PC-9 (cell line): Measurements from ENCODE around the gene P4HA3. TPM values are rescaled to one million over a fixed set of nuclear protein-coding genes. Genes with fewer than 3 reads are reported as not detected.

ENCODE experiments used
- BruUV-seq: library from RNA; stranded (reverse); fragments of 400-500 nt; replicated peaks from 2 replicates; lab custom pipeline; 2021; lab: Mats Ljungman, UMichigan
- CTCF ChIA-PET: fragments of 300-600 bp; sonication (Branson Sonifier 250); formaldehyde crosslinking; loops from one replicate; lab custom pipeline; 2022; ENCODE audit warnings: antibody characterized with exemption; lab: Charles Lee
- POLR2A ChIA-PET: fragments of 300-600 bp; sonication (Branson Sonifier 250); formaldehyde crosslinking; loops from one replicate; lab custom pipeline; 2022; ENCODE audit warnings: antibody characterized with exemption; ENCODE audit not compliant: unreplicated experiment; lab: Charles Lee
- DNase-seq, 2 experiments: peaks; one replicate each; pipeline versions ENCODE4 v3.0.0 to v3.0.0-alpha.2; 2015 to 2022; ENCODE audit warnings: mixed read lengths in 1 of 2
- H2AFZ ChIP-seq: fragments of 200-600 bp; sonication (generic); 2 replicates; pipeline ENCODE4 v1.8.1; 2017; ENCODE audit warnings: antibody characterized with exemption
- H3F3A ChIP-seq: fragments of 200-600 bp; sonication (generic); 2 replicates; pipeline ENCODE4 v1.8.1; 2017; ENCODE audit warnings: antibody characterized with exemption, mild to moderate bottlenecking, low read depth; ENCODE audit not compliant: insufficient read depth
- H3K27ac ChIP-seq: fragments of 200-600 bp; sonication (generic); 2 replicates; pipeline ENCODE4 v1.6.1; 2016; ENCODE audit warnings: mixed run types
- H3K27me3 ChIP-seq: fragments of 200-600 bp; sonication (generic); 2 replicates; pipeline ENCODE4 v1.6.1; 2016; ENCODE audit warnings: low read depth, mixed run types; ENCODE audit not compliant: insufficient read depth
- H3K36me3 ChIP-seq: fragments of 200-600 bp; sonication (generic); 2 replicates; pipeline ENCODE4 v1.6.1; 2016; ENCODE audit warnings: low read depth, mixed run types
- H3K4me1 ChIP-seq: fragments of 200-600 bp; sonication (generic); replicated peaks from 2 replicates; pipeline ENCODE4 v1.6.1; 2016; ENCODE audit warnings: mixed run types; ENCODE audit not compliant: insufficient read depth
- H3K4me2 ChIP-seq: fragments of 200-600 bp; sonication (generic); 2 replicates; pipeline ENCODE4 v1.6.1; 2017; ENCODE audit warnings: mixed run types
- H3K4me3 ChIP-seq: fragments of 200-600 bp; sonication (generic); 2 replicates; pipeline ENCODE4 v1.6.1; 2016; ENCODE audit warnings: mixed run types
- H3K79me2 ChIP-seq: fragments of 200-600 bp; sonication (generic); 2 replicates; pipeline ENCODE4 v1.6.1; 2017; ENCODE audit warnings: low read depth, mixed run types
- H3K9me2 ChIP-seq: fragments of 200-600 bp; sonication (generic); 2 replicates; pipeline ENCODE4 v1.8.1; 2017; ENCODE audit warnings: mild to moderate bottlenecking; ENCODE audit not compliant: insufficient read depth
- H3K9me3 ChIP-seq: fragments of 200-600 bp; sonication (generic); 2 replicates; pipeline ENCODE4 v1.8.1; 2016; ENCODE audit warnings: low read depth; ENCODE audit not compliant: insufficient read depth
- H4K20me1 ChIP-seq: fragments of 200-600 bp; sonication (generic); 2 replicates; pipeline ENCODE4 v1.8.1; 2017; ENCODE audit not compliant: insufficient read depth
- CTCF ChIP-seq: fragments of 200-600 bp; sonication (generic); conservative IDR thresholded peaks from 2 replicates; pipeline ENCODE4 v1.6.1; 2017; ENCODE audit warnings: mixed run types, antibody characterized with exemption, mild to moderate bottlenecking, moderate library complexity
- EZH2 ChIP-seq: fragments of 200-600 bp; sonication (generic); IDR thresholded peaks from 2 replicates; pipeline ENCODE4 v1.8.0; 2017; ENCODE audit warnings: antibody characterized with exemption, low read depth
- intact Hi-C: fragments of 100-400 bp; cut with micrococcal nuclease; formaldehyde crosslinking; loops from one replicate; pipeline ENCODE4 v1.10.0; 2022; ENCODE audit not compliant: unreplicated experiment
- total RNA-seq: library from RNA; stranded (reverse); gene quantifications from 2 replicates; pipeline ENCODE4 v1.2.3, GENCODE V29; 2021

P4HA3 gene
- total RNA-seq, 1 experiment from 2014 or later = 0.22 TPM

GRCh38 chr11:74282914-74283371 lies 28.5 kb downstream of the P4HA3 start:
- POLR2A ChIA-PET = no interaction called here
- H3K9me3 ChIP-seq = no peaks in the 10 kb centered on the region
- H3F3A ChIP-seq = peaks cover 14% of the 10 kb centered on the region; the same call in 1 of the 2 replicates
- TF ChIP-seq CTCF (no peak), EZH2 (no peak)
- intact Hi-C loops = no loop called here
- peak in 1 of 2 experiments; percentile 18 for DNase-seq
- no peaks in the 10 kb centered on the region for H4K20me1 ChIP-seq
- H3K36me3 ChIP-seq = no peaks in the 10 kb centered on the region
- no peaks in the 10 kb centered on the region for H3K79me2 ChIP-seq
- CTCF ChIA-PET = no interaction called here
- H3K4me1 ChIP-seq = peaks cover 34% of the 10 kb centered on the region
- BruUV-seq = no TSS peak
- H3K27me3 ChIP-seq = no peaks in the 10 kb centered on the region
- H3K4me2 ChIP-seq = no peak overlapping the region
- H2AFZ ChIP-seq = no peak overlapping the region
- no peak overlapping the region for H3K4me3 ChIP-seq
- H3K9me2 ChIP-seq = no peaks in the 10 kb centered on the region
- no peak overlapping the region for H3K27ac ChIP-seq

DNA sequence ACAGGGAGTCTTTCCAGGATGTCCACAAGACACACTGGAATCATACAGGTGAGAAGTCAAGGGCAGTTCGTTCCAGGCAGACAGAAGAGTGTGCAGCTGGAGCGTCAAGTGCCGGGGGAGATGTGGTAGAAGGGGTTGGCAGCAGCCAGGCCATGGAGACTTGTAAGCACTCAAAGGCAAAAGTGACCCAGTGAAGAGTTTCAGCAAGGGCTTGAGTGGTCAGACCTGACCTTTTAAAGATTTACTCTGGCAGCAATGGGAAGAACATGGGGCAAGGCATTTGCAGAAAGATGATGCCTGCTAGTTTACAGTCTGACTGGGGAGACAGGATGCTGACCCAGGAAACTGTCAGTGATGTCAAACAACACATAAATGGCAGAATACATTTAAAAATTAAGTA lies 29.0 kb downstream of the P4HA3 start:
- no peak overlapping the region for H3K4me3 ChIP-seq
- H3K36me3 ChIP-seq = no peaks in the 10 kb centered on the region
- BruUV-seq = no TSS peak
- H3K9me2 ChIP-seq = no peaks in the 10 kb centered on the region
- H3K27ac ChIP-seq = no peak overlapping the region
- CTCF ChIA-PET = no interaction called here
- peaks cover 29% of the 10 kb centered on the region for H3K4me1 ChIP-seq
- intact Hi-C loops = no loop called here
- TF ChIP-seq CTCF (no peak), EZH2 (no peak)
- POLR2A ChIA-PET = no interaction called here
- DNase-seq = peak in 1 of 2 experiments; percentile 21
- H3K79me2 ChIP-seq = no peaks in the 10 kb centered on the region
- H2AFZ ChIP-seq = no peak overlapping the region
- peaks cover 11% of the 10 kb centered on the region; the same call in 1 of the 2 replicates for H3F3A ChIP-seq
- H3K4me2 ChIP-seq = no peak overlapping the region
- H3K9me3 ChIP-seq = no peaks in the 10 kb centered on the region
- no peaks in the 10 kb centered on the region for H3K27me3 ChIP-seq
- no peaks in the 10 kb centered on the region for H4K20me1 ChIP-seq

DNA sequence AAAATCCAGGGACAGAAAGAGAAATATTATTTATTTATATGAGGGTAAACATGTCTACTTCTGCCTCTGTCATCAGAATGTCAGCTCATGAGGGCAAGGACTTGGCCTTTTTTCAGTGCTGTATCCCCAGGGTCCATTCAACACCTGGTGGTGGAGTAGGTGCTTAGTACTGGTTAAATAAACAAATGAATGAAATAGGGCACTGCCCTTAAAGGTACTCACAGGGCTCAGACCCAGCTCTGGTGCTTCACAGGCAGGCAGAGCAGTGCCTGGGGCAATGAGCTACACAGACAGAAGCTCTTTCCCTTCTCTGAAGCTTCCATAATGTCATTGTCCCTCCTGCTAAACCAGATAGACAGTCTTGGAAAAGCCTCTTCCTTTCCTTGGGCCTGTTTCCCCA lies 30.9 kb downstream of the P4HA3 start:
- POLR2A ChIA-PET = interaction anchor here (0.6 kb wide), 2 partner anchors 27 to 110 kb away, joined by 5 to 9 read pairs; partner anchors contain the start of gene C2CD3
- Histone ChIP-seq H3K4me1 (peaks cover 25% of the 10 kb centered on the region), H3K36me3 (no peaks in the 10 kb centered on the region), H3K79me2 (no peaks in the 10 kb centered on the region), H3K4me3 (no peak overlapping the region), H3K4me2 (no peak overlapping the region), H3K27me3 (no peaks in the 10 kb centered on the region), H3K9me3 (no peaks in the 10 kb centered on the region), H3K9me2 (no peaks in the 10 kb centered on the region; the same call in 1 of the 2 replicates), H4K20me1 (no peaks in the 10 kb centered on the region), H3K27ac (no peak overlapping the region), H2AFZ (no peak overlapping the region), H3F3A (peaks cover 11% of the 10 kb centered on the region; the same call in 1 of the 2 replicates)
- BruUV-seq = no TSS peak
- intact Hi-C loops = no loop called here
- no peak for TF ChIP-seq EZH2
- no peak for TF ChIP-seq CTCF
- CTCF ChIA-PET = no interaction called here
- DNase-seq = peak in 1 of 2 experiments; percentile 49
